NCI-H524 (cell line): ENCODE results near the gene PLCG1.
A peak's percentile ranks its signal among the peaks of the same experiment; 100 is the strongest.

Experiments
- DNase-seq, 2 experiments: peaks; one replicate each; lab custom pipeline; 2025; lab: John Stamatoyannopoulos, UW

PLCG1 gene

GRCh38 chr20:41179961-41180360, 42.6 kb downstream of the PLCG1 start:
- DNase-seq: no peak

- no peak for DNase-seq
Observed at GRCh38 chr20:41180599-41181333, 43.4 kb downstream of the PLCG1 start.

GRCh38 chr20:41181567-41181966, 44.2 kb downstream of the PLCG1 start:
- no peak for DNase-seq

- DNase-seq: no peak
Observed at GRCh38 chr20:41182296-41183212, 45.2 kb downstream of the PLCG1 start.

- no peak for DNase-seq
Observed at GRCh38 chr20:41183391-41183790, 46.0 kb downstream of the PLCG1 start.

GRCh38 chr20:41183831-41184230, 46.5 kb downstream of the PLCG1 start:
- DNase-seq: no peak

GRCh38 chr20:41185013-41185757, 47.8 kb downstream of the PLCG1 start:
- peak; percentile 81 to 92 for DNase-seq

- DNase-seq: no peak
Observed at GRCh38 chr20:41187668-41188067, 50.3 kb downstream of the PLCG1 start.

GRCh38 chr20:41191562-41192500, 54.5 kb downstream of the PLCG1 start:
- DNase-seq: no peak

GRCh38 chr20:41192575-41192974, 55.2 kb downstream of the PLCG1 start:
- DNase-seq: no peak

- no peak for DNase-seq
Observed at GRCh38 chr20:41196653-41197225, 59.4 kb downstream of the PLCG1 start.

GRCh38 chr20:41198443-41198842, 61.1 kb downstream of the PLCG1 start:
- DNase-seq: no peak

- DNase-seq: no peak
Observed at GRCh38 chr20:41200446-41201202, 63.3 kb downstream of the PLCG1 start.

GRCh38 chr20:41201760-41202159, 64.4 kb downstream of the PLCG1 start:
- DNase-seq: no peak

GRCh38 chr20:41202426-41202825, 65.1 kb downstream of the PLCG1 start:
- DNase-seq: no peak

- no peak for DNase-seq
Observed at GRCh38 chr20:41203660-41204059, 66.3 kb downstream of the PLCG1 start.

- DNase-seq: no peak
Observed at GRCh38 chr20:41204304-41205265, 67.2 kb downstream of the PLCG1 start.

- DNase-seq: no peak
Observed at GRCh38 chr20:41205313-41205712, 68.0 kb downstream of the PLCG1 start.
